HG03159 (cell line): ENCODE results near the gene LRRC26.

Experiments used
- ATAC-seq: cut with Tn5 transposase; IDR thresholded peaks from one replicate; pipeline ENCODE4 v1.9.1; 2021; ENCODE audit warnings: mild to moderate bottlenecking, moderate library complexity; ENCODE audit not compliant: unreplicated experiment

The LRRC26 gene

GRCh38 chr9:137184881-137185660, 15.2 kb upstream of the LRRC26 start:
- ATAC-seq: no peak

GRCh38 chr9:137183980-137184595, 14.2 kb upstream of the LRRC26 start:
- ATAC-seq: no peak

GRCh38 chr9:137182836-137183235, 13.0 kb upstream of the LRRC26 start:
- no peak for ATAC-seq

- no peak for ATAC-seq
These were observed 11.8 kb upstream of the LRRC26 start for GRCh38 chr9:137181680-137182079.

- ATAC-seq: no peak
These were observed 10.6 kb upstream of the LRRC26 start for GRCh38 chr9:137180491-137180890.

GRCh38 chr9:137179761-137180160, 9.9 kb upstream of the LRRC26 start:
- ATAC-seq: no peak

GRCh38 chr9:137178939-137179630, 9.2 kb upstream of the LRRC26 start:
- no peak for ATAC-seq

GRCh38 chr9:137178201-137178938, 8.5 kb upstream of the LRRC26 start:
- no peak for ATAC-seq

- no peak for ATAC-seq
These were observed 6.7 kb upstream of the LRRC26 start for GRCh38 chr9:137176302-137177182.

GRCh38 chr9:137175345-137175961, 5.6 kb upstream of the LRRC26 start:
- ATAC-seq: no peak

- no peak for ATAC-seq
These were observed 5.0 kb upstream of the LRRC26 start for GRCh38 chr9:137174722-137175293.

- no peak for ATAC-seq
These were observed 4.2 kb upstream of the LRRC26 start for GRCh38 chr9:137173796-137174664.

GRCh38 chr9:137172901-137173795, 3.3 kb upstream of the LRRC26 start:
- ATAC-seq: no peak

GRCh38 chr9:137171149-137171900, 1.5 kb upstream of the LRRC26 start:
- no peak for ATAC-seq

GRCh38 chr9:137170486-137171148, 766 bp upstream of the LRRC26 start:
- ATAC-seq: no peak
